GM10248 (cell line): Measurements from ENCODE around the gene LAMA3.

Source experiments
- CTCF ChIA-PET: fragments of 300-600 bp; sonication (Branson Sonifier 250); formaldehyde crosslinking; extraction: SDS; loops from one replicate; lab custom pipeline; 2021; ENCODE audit warnings: antibody characterized with exemption; lab: Yijun Ruan, JAX
- POLR2A ChIA-PET: fragments of 350-650 bp; sonication (Branson Sonifier 250); formaldehyde crosslinking; extraction: SDS; loops from one replicate; lab custom pipeline; 2020; ENCODE audit warnings: antibody characterized with exemption; lab: Yijun Ruan, JAX
- DNase-seq: peaks from one replicate; pipeline ENCODE4 v3.0.0; 2012; ENCODE audit errors: extremely low spot score
- CTCF ChIP-seq: IDR thresholded peaks from 2 replicates; pipeline ENCODE4 v1.5.1; 2012; ENCODE audit warnings: mild to moderate bottlenecking, low read depth; ENCODE audit errors: extremely low read depth, missing control alignments, control extremely low read depth

LAMA3 gene

DNA sequence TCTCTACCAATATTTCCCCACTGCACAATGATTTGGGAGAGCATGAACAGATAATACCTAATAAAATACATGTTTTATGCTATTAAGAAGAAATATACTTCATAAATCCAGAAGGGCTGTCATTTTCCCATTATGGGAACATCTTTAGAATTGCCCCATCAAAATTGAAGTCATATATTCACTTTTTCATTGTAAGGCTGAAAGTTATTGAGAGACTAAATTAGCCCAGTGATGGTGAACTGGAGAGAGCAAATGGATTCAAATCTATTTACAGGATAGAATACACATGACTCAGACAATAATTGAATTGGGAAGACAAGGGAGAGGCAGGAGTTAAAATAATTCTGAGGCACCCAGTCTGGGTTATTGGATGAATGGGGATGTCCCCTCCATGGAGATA lies 245.6 kb downstream of the LAMA3 start:
- DNase-seq = no peak
- ChIA-PET CTCF (interaction anchor here (1.2 to 2.2 kb wide), 2 partner anchors 9 to 16 kb away, joined by 6 to 16 read pairs; no protein-coding TSS in a partner anchor), POLR2A (no interaction called here)
- TF ChIP-seq CTCF = no peak

GRCh38 chr18:23935804-23936203 lies 246.6 kb downstream of the LAMA3 start:
- POLR2A ChIA-PET = no interaction called here
- CTCF ChIA-PET = interaction anchor here (1.5 kb wide), 1 partner anchor 23 kb away, joined by 4 read pairs; no protein-coding TSS in a partner anchor
- TF ChIP-seq CTCF = no peak
- DNase-seq = no peak

DNA sequence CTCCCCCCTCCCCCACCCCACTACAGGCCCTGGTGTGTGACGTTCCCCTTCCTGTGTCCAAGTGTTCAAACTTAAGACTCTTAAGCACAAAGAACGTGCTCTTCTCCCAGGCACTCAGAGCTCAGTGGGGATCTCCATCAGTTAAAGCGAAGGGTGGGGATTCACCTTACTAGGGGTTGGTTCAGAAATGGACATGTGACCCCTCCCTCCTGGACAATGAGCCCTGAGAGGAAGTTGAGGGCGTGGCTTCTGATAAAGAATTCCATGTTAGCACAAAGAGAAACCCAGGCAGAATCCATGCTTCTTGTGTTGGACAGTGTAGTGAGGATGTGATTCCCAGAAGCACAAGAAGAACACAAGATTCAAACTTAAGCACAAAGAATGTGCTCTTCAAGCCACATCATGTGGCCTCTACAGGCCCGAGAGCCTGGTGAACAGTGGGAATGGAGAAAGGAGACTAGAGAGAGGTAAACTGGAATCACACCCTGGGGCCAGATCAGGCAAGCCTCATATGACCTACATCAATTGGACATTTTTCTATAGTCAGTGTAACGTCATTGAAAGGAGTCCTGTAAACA lies 247.2 kb downstream of the LAMA3 start:
- no peak for DNase-seq
- ChIA-PET CTCF (interaction anchor here (0.6 to 1.5 kb wide), 2 partner anchors 22 to 54 kb away, joined by 3 to 4 read pairs; no protein-coding TSS in a partner anchor), POLR2A (no interaction called here)
- no peak for TF ChIP-seq CTCF

GRCh38 chr18:23938043-23938756 lies 248.9 kb downstream of the LAMA3 start:
- TF ChIP-seq CTCF = no peak
- DNase-seq = peak; percentile 42
- POLR2A ChIA-PET = no interaction called here
- CTCF ChIA-PET = interaction anchor here (2.0 to 4.3 kb wide), 3 partner anchors 9 to 19 kb away, joined by 7 to 26 read pairs (median 12); no protein-coding TSS in a partner anchor

DNA sequence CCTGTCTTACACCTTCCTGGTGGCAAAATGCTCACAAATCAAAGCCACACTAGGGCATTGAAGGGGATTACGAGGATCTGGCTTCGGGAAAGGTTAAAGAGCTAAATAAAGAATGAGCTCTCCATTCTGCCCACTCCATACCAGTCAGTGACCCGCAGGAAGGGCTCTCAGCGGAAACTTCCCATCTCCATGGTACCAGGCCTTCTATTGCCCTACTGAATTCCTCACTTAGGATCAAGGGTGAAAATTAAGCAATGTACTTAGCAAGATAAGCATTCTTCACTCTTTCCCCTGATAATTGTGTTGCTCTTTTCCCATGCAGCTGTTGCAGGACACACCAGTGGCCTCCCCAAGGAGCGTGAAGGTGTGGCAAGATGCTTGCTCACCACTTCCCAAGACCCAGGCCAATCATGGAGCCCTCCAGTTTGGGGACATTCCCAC lies 249.7 kb downstream of the LAMA3 start:
- CTCF ChIA-PET = interaction anchor here (0.9 to 4.3 kb wide), 5 partner anchors 10 to 20 kb away, joined by 3 to 26 read pairs (median 7); no protein-coding TSS in a partner anchor
- DNase-seq = no peak
- TF ChIP-seq CTCF = no peak
- POLR2A ChIA-PET = no interaction called here

- DNase-seq = no peak
- POLR2A ChIA-PET = no interaction called here
- CTCF ChIA-PET = interaction anchor here (0.9 to 4.3 kb wide), 6 partner anchors 10 to 561 kb away, joined by 3 to 26 read pairs (median 5); no protein-coding TSS in a partner anchor
- no peak for TF ChIP-seq CTCF
These were observed 250.1 kb downstream of the LAMA3 start for GRCh38 chr18:23939366-23939765.
